SK-N-MC (cell line): ENCODE data around the gene KAT8.

Experiments used
- FOXP2 ChIP-seq: optimal IDR thresholded peaks from 2 replicates; pipeline ENCODE3; 2011; ENCODE audit warnings: mild to moderate bottlenecking, moderate library complexity; ENCODE audit not compliant: insufficient read depth; ENCODE audit errors: extremely low read length, control extremely low read depth
- POLR2AphosphoS5 ChIP-seq: IDR thresholded peaks from 2 replicates; pipeline ENCODE4 v1.6.1; 2012; ENCODE audit warnings: mild to moderate bottlenecking, low read depth, low read length, borderline replicate concordance

- TF ChIP-seq POLR2AphosphoS5: no peak
- TF ChIP-seq FOXP2: no peak
Observed at GRCh38 chr16:31125844-31126243, 8.4 kb downstream of the KAT8 start.
